Measurements from ENCODE around the gene RAD21L1. TPM values are rescaled to one million over a fixed set of nuclear protein-coding genes. Genes with fewer than 3 reads are reported as not detected.

The RAD21L1 gene
- polyA plus RNA-seq, 3 donors, result not detected

Other genes starting within 250 kb of the RAD21L1 start
- gene RSPO4, start 223.7 kb upstream of the RAD21L1 start, polyA plus RNA-seq, result not detected
- 100 to 1,000 TPM; 103 to 349 (median 138) TPM for gene PSMF1, start 107.4 kb upstream of the RAD21L1 start, polyA plus RNA-seq
- gene TMEM74B, start 41.1 kb upstream of the RAD21L1 start, polyA plus RNA-seq, result not detected
- gene C20orf202, start 22.6 kb upstream of the RAD21L1 start, polyA plus RNA-seq, result under 1 TPM in 1 of 3 donors, not detected in 2; 0.12 TPM
- gene SNPH, start 40.2 kb downstream of the RAD21L1 start, polyA plus RNA-seq, result under 1 TPM in 2 of 3 donors, not detected in 1; 0.07 to 0.10 TPM
- gene SDCBP2, start 103.1 kb downstream of the RAD21L1 start, polyA plus RNA-seq, result 1 to 10 TPM in 1 of 3 donors, under 1 TPM in 2; 0.69 to 1.0 (median 0.71) TPM
- gene FKBP1A, start 167.0 kb downstream of the RAD21L1 start, polyA plus RNA-seq, result 100 to 1,000 TPM; 155 to 268 (median 194) TPM
- 10 to 100 TPM; 52.8 to 80.8 (median 56.8) TPM for gene NSFL1C, start 240.8 kb downstream of the RAD21L1 start, polyA plus RNA-seq